ENCODE results near the gene AVPR1A.

Gene AVPR1A

DNA sequence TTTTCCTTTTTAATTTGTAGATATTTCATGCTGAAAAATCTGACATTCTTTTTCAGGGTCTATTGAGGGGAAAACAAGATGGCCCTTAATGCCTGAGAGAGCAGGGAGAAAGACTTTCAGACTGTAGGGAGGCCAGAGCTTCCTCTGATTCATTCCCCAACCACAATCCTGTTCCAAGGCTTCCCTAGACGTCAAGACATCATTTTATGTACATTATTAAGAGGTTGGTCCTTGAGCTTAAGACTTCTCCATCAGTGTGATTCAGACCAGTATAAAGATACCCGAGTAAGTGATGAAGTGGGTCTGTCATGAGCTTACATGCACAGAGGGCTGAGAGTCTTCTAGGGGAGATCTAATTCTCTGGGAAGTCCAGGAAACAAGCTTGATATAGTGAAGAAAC is 57.3 kb downstream of the AVPR1A start:
- DNase-seq (ENCODE audit: low spot score) = no peak
- TF ChIP-seq CTCF (IDR thresholded peaks at IDR 0.05; ENCODE audit: extremely low read depth, missing control alignments) = no peak

DNA sequence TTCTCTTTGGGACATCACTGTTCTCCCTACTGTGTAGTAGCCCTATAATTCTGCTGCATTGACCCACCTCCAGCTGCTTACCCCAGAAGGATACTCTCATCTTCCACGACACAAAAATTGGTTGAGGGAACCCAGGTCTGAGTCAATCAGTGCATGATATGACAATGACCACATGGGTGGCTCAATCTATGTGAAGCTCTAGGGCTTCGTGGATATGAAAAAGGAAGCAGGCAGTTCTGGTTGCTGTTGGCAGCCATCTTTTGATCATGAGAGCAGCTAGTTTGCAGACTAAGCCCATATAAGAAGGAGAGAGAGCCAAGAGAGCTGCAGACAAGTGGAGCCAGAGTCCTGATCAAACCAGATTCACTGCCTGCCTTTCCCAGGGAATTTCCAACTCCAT is 57.9 kb downstream of the AVPR1A start:
- no peak for DNase-seq (ENCODE audit: low spot score)
- no peak for TF ChIP-seq CTCF (IDR thresholded peaks at IDR 0.05; ENCODE audit: extremely low read depth, missing control alignments)

All from GM20000 (cell line).